ENCODE data around the gene MARK4.
"Not testable (repeated sequence)": the region's sequence is repeated elsewhere in the genome, so short reads cannot be mapped to it uniquely, and the experiment has no call there.

The MARK4 gene

DNA sequence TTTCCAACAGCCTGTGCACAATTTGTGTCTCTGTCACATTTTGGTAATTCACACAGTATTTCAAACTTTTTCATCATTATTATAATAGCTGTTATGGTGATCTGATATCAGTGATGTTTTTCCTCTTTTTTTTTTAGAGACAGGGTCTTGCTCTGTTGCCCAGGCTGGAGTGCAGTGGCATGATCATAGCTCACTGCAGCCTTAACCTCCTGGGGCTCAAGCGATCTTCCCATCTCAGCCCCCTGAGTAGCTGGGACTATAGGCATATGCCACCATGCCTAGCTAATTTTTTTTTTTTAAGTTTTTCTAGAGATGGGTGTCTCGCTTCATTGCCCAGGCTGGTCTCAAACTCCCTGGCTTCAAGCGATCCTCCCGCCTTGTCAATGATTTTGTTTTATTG, 5.8 kb downstream of the MARK4 start:
- TF ChIP-seq, protein P1, sequence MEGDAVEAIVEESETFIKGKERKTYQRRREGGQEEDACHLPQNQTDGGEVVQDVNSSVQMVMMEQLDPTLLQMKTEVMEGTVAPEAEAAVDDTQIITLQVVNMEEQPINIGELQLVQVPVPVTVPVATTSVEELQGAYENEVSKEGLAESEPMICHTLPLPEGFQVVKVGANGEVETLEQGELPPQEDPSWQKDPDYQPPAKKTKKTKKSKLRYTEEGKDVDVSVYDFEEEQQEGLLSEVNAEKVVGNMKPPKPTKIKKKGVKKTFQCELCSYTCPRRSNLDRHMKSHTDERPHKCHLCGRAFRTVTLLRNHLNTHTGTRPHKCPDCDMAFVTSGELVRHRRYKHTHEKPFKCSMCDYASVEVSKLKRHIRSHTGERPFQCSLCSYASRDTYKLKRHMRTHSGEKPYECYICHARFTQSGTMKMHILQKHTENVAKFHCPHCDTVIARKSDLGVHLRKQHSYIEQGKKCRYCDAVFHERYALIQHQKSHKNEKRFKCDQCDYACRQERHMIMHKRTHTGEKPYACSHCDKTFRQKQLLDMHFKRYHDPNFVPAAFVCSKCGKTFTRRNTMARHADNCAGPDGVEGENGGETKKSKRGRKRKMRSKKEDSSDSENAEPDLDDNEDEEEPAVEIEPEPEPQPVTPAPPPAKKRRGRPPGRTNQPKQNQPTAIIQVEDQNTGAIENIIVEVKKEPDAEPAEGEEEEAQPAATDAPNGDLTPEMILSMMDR (conservative IDR thresholded peaks at IDR 0.05; ENCODE audit: low read depth, low read length) = no peak
- DNase-seq (ENCODE audit: low read depth) = no peak
- no peak overlapping the region for H3K4me3 ChIP-seq (ENCODE audit: low read length)

DNA sequence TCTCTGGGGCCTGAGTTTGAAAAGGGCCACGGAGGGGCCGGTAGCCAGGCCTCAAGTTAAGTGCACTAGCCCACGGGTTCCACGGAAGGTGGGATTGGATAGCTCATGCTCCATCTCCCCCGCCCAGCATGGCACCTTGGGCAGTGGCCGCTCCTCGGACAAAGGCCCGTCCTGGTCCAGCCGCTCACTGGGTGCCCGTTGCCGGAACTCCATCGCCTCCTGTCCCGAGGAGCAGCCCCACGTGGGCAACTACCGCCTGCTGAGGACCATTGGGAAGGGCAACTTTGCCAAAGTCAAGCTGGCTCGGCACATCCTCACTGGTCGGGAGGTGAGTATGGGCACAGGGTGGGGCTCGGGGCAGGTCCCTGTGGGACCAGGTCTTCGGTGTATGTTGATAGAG, 7.8 kb downstream of the MARK4 start:
- TF ChIP-seq, protein P1 (conservative IDR thresholded peaks at IDR 0.05; ENCODE audit: low read depth, low read length) = no peak
- H3K4me3 ChIP-seq (ENCODE audit: low read length) = no peak overlapping the region
- DNase-seq (ENCODE audit: low read depth) = no peak

DNA sequence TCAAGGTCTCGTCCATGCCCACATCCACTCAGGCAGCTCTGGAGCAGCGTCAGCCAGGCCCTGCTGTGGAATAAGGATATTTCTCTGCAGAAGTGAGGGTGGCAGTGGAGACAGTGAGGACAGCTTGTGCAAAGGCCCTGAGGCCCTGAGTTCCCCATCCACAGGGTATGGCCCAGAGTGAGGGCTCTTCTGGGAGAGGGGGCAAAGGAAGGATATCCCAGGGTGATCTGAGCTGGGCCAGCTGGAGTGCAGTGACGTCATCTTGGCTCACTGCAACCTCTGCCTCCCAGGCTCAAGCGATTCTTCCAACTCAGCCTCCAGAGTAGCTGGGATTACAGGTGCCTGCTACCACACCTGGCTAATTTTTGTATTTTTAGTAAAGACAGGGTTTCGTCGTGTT, 11.5 kb downstream of the MARK4 start:
- DNase-seq (ENCODE audit: low read depth) = no peak
- no peak overlapping the region for H3K4me3 ChIP-seq (ENCODE audit: low read length)
- TF ChIP-seq, protein P1 (conservative IDR thresholded peaks at IDR 0.05; ENCODE audit: low read depth, low read length) = no peak

DNA sequence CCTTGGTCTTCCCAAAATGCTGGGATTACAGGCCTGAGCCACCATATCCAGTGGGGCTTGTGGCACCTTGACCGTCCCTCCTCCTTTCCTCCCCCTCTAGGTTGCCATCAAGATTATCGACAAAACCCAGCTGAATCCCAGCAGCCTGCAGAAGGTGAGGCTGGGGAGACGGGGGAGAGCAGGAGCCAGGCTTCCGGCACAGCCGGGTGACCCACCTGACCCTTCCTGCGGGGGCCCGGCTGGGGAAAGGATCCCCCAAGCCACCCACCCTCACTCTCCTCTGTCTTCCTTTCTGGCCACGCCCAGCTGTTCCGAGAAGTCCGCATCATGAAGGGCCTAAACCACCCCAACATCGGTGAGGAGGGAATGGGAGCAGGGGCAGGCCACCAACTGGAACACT, 11.9 kb downstream of the MARK4 start:
- DNase-seq (ENCODE audit: low read depth) = no peak
- H3K4me3 ChIP-seq (ENCODE audit: low read length) = no peak overlapping the region
- TF ChIP-seq, protein P1 (conservative IDR thresholded peaks at IDR 0.05; ENCODE audit: low read depth, low read length) = no peak

DNA sequence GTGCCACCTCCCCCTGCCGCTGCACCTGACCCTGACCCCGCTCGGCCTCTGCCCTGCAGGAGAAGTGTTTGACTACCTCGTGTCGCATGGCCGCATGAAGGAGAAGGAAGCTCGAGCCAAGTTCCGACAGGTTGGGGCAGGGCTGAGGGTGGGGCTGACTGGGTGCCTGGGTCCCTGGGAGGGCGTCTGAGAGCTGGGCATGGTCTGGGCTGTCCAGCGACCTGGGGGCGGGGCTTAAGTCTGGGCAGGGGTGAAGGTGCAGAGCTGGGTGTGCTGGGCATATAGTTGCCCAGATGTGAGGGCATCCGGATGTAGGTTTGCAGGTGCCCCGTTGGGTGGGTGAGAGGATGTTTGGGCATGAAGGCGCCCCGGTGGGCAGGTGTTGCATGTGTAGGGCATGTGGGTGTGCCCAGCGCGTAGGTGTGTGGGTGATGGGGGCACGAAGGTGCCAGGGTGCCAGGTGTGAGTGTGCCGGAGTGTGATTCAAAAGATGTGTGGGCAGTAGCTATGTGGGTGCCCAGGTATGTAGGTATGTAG, 13.8 kb downstream of the MARK4 start:
- H3K4me3 ChIP-seq (ENCODE audit: low read length) = no peak overlapping the region
- DNase-seq (ENCODE audit: low read depth) = no peak
- TF ChIP-seq, protein P1 (conservative IDR thresholded peaks at IDR 0.05; ENCODE audit: low read depth, low read length) = no peak

DNA sequence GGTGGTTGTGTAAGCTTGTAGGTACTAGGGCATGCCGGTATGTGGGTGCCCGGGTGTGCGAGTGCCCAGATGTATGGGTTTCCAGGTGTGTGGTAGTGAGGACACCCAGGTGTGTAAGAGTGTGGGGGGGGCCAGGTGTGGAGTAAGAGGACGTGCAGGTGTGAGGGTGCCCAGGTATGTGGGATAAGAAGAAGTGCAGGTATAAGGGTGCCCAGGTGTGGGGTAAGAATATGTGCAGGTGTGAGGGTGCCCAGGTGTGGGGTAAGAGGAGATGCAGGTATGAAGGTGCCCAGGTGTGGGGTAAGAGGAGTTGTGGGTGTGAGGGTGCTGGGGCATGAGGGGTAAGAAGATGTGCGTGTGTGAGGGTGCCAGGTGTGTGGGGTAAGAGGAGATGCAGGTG, 14.3 kb downstream of the MARK4 start:
- no peak for DNase-seq (ENCODE audit: low read depth)
- no peak overlapping the region for H3K4me3 ChIP-seq (ENCODE audit: low read length)
- TF ChIP-seq, protein P1 (conservative IDR thresholded peaks at IDR 0.05; ENCODE audit: low read depth, low read length) = no peak

DNA sequence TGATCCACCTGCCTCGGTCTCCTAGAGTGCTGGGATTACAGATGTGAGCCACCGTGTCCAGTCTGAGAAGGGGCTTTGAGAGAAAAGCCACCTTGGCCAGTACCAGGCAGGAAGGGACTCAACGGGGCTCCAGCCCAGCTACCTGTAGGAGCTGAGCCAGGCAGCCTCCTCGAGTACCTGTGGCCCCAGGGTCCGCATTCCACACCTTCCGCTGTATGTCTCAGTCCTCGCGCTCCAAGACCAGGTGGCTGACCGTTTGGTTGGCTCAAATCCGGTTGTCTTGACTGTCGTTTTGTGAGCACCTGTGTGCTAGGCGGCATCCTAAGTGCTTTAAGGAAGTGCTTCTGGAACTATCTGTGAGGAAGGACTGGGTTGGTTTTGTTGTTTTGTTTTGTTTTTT, 16.2 kb downstream of the MARK4 start:
- TF ChIP-seq, protein P1 (conservative IDR thresholded peaks at IDR 0.05; ENCODE audit: low read depth, low read length) = no peak
- no peak overlapping the region for H3K4me3 ChIP-seq (ENCODE audit: low read length)
- DNase-seq (ENCODE audit: low read depth) = no peak

DNA sequence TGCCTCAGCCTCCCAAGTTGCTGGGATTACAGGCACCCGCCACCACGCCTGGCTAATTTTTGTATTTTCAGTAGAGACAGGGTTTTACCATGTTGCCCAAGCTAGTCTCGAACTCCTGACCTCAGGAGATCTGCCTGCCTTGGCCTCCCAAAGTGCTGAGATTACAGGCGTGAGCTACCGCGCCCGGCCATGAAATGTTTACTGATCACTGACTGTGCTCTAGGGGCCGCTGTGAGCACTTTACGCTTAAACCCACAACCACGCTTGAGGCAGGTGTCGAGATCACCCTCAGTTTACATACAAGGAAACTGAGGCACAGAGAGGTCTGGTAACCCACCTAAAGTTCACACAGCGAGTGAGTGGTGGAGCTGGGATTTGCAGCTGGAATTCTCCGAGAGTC, 18.9 kb downstream of the MARK4 start:
- H3K4me3 ChIP-seq (ENCODE audit: low read length); DNase-seq (ENCODE audit: low read depth): not testable (repeated sequence)

Measured in retinal pigment epithelial cell (primary cell).